K562 (cell line): ENCODE results near the gene DAB1. TPM values are rescaled to one million over a fixed set of nuclear protein-coding genes. Genes with fewer than 3 reads are reported as not detected.

ENCODE experiments used
- ATAC-seq: fragments of 200-7000 bp; cut with Tn5 transposase; 3 replicates; pipeline ENCODE4 v1.9.1; 2020; ENCODE audit warnings: moderate library complexity
- BruUV-seq: library from RNA; stranded (reverse); fragments of 400-500 nt; replicated peaks from 2 replicates; lab custom pipeline; 2021; lab: Mats Ljungman, UMichigan
- CTCF ChIA-PET: fragments of 300-600 bp; formaldehyde crosslinking; extraction: SDS; loops from one replicate; lab custom pipeline; 2021; ENCODE audit warnings: low intra/inter-chr PET ratio; lab: Yijun Ruan, JAX
- POLR2A ChIA-PET: fragments of 300-600, 350-650 bp; sonication (Branson Sonifier 250); formaldehyde crosslinking; extraction: SDS; loops from one replicate; lab custom pipeline; 2021; ENCODE audit warnings: antibody characterized with exemption, inconsistent platforms; lab: Yijun Ruan, JAX
- DNase-seq, 4 experiments: peaks; one replicate each; pipeline versions ENCODE4 v3.0.0 to v3.0.0-alpha.2; 2011 to 2018; ENCODE audit warnings: low spot score in 3 of 4, mixed read lengths in 3 of 4; ENCODE audit errors: extremely low read depth in 1 of 4
- FAIRE-seq: peaks from 2 replicates; lab custom pipeline; 2011; peaks lifted over from hg19 to GRCh38; lab: Jason Lieb, UNC
- H2AFZ ChIP-seq: 2 replicates; pipeline ENCODE4 v1.6.0; 2011; ENCODE audit warnings: low read depth, low read length, control low read depth, inconsistent platforms
- H3K27ac ChIP-seq: fragments of 200-600 bp; 3 replicates; pipeline ENCODE4 v1.8.0; 2011; ENCODE audit warnings: low read depth, mild to moderate bottlenecking, control low read depth, inconsistent platforms, low read length, moderate library complexity, mixed read lengths; ENCODE audit errors: extremely low read depth
- H3K27me3 ChIP-seq, 2 experiments: fragments of 300-600 bp in 1 of 2; 2 replicates in 1 of 2; 3 replicates in 1 of 2; pipeline versions ENCODE4 v1.6.0 to v1.8.0; 2011; ENCODE audit warnings: inconsistent platforms in 2 of 2, low read length in 2 of 2, mild to moderate bottlenecking in 1 of 2, mixed read lengths in 1 of 2, moderate library complexity in 1 of 2; ENCODE audit not compliant: control insufficient read depth in 2 of 2, insufficient read depth in 2 of 2
- H3K36me3 ChIP-seq: fragments of 300-600 bp; 3 replicates; pipeline ENCODE4 v1.8.0; 2011; ENCODE audit warnings: mild to moderate bottlenecking, low read length, inconsistent platforms; ENCODE audit not compliant: control insufficient read depth, insufficient read depth
- H3K4me1 ChIP-seq, 2 experiments: fragments of 200-600 bp in 1 of 2; replicated peaks in 1 of 2; 2 replicates in 1 of 2; 3 replicates in 1 of 2; pipeline versions ENCODE4 v1.5.1 to v1.8.0; 2011; ENCODE audit warnings: inconsistent platforms in 2 of 2, low read length in 2 of 2, mild to moderate bottlenecking in 1 of 2, mixed read lengths in 1 of 2, moderate library complexity in 1 of 2; ENCODE audit not compliant: control insufficient read depth in 2 of 2, insufficient read depth in 2 of 2
- H3K4me2 ChIP-seq: 2 replicates; pipeline ENCODE4 v1.6.1; 2011; ENCODE audit warnings: low read length, control low read depth, inconsistent platforms, mixed read lengths; ENCODE audit not compliant: insufficient read depth
- H3K4me3 ChIP-seq: fragments of 200-600 bp; sonication (generic), shearing (Covaris generic); 2 replicates; pipeline ENCODE4 v1.5.1; 2016; ENCODE audit warnings: control low read depth, inconsistent platforms
- H3K79me2 ChIP-seq: fragments of 200-600 bp; 3 replicates; pipeline ENCODE4 v1.8.0; 2011; ENCODE audit warnings: low read length, inconsistent platforms; ENCODE audit not compliant: control insufficient read depth, insufficient read depth
- H3K9ac ChIP-seq, 2 experiments: 2 replicates each; pipeline versions ENCODE4 v1.6.0 to v1.6.1; 2011; ENCODE audit warnings: low read depth in 2 of 2, low read length in 2 of 2, control low read depth in 1 of 2, inconsistent platforms in 1 of 2, mild to moderate bottlenecking in 1 of 2, mixed read lengths in 1 of 2; ENCODE audit not compliant: insufficient read depth in 1 of 2
- H3K9me1 ChIP-seq: one replicate; pipeline ENCODE4 v1.6.0; 2011; ENCODE audit warnings: inconsistent platforms, mild to moderate bottlenecking, low read length, moderate library complexity; ENCODE audit not compliant: control insufficient read depth, insufficient read depth
- H3K9me3 ChIP-seq: replicated peaks from 2 replicates; pipeline ENCODE4 v1.5.1; 2011; ENCODE audit warnings: low read depth, low read length, inconsistent platforms; ENCODE audit not compliant: control insufficient read depth, insufficient read depth
- H4K20me1 ChIP-seq: replicated peaks from 2 replicates; pipeline ENCODE4 v1.6.1; 2011; ENCODE audit warnings: low read length, inconsistent platforms, mixed read lengths; ENCODE audit not compliant: control insufficient read depth, insufficient read depth
- ATF7 ChIP-seq: fragments of 450-650 bp; IDR thresholded peaks from 2 replicates; pipeline ENCODE4 v1.7.1; 2014; ENCODE audit warnings: mild to moderate bottlenecking, moderate library complexity
- BMI1 ChIP-seq: fragments of 150-350 bp; IDR thresholded peaks from 2 replicates; pipeline ENCODE4 v1.6.1; 2014; ENCODE audit warnings: low read length
- CCNT2 ChIP-seq: IDR thresholded peaks from 2 replicates; pipeline ENCODE4 v1.6.1; 2011; ENCODE audit warnings: borderline replicate concordance, low read depth, mild to moderate bottlenecking, moderate library complexity, mixed read lengths, low read length; ENCODE audit not compliant: insufficient read length; ENCODE audit errors: extremely low read depth
- HDAC6 ChIP-seq: IDR thresholded peaks from 2 replicates; pipeline ENCODE4 v1.6.1; 2012; ENCODE audit warnings: low read depth, mild to moderate bottlenecking, control low read depth, inconsistent platforms, low read length, moderate library complexity
- HIVEP1 ChIP-seq: fragments of 250-450 bp; sonication (Bioruptor Pico); IDR thresholded peaks from 2 replicates; pipeline ENCODE4 v1.4.0; 2020; ENCODE audit warnings: mild to moderate bottlenecking
- NEUROD1 ChIP-seq: fragments of 150-350 bp; IDR thresholded peaks from 2 replicates; pipeline ENCODE4 v1.6.1; 2014; ENCODE audit warnings: borderline replicate concordance, low read length, low read depth; ENCODE audit not compliant: partially characterized antibody
- PPARD ChIP-seq: fragments of 250-450 bp; sonication (Bioruptor Pico); IDR thresholded peaks from 2 replicates; pipeline ENCODE4 v1.8.0; 2022; ENCODE audit warnings: inconsistent platforms, mild to moderate bottlenecking, moderate library complexity
- RBM17 ChIP-seq: fragments of 200-400 bp; formaldehyde crosslinking; IDR thresholded peaks from 2 replicates; pipeline ENCODE4 v1.6.1; 2017; ENCODE audit warnings: low read depth, mild to moderate bottlenecking, low read length, borderline replicate concordance
- WGBS: fragments of 100-300 bp; shearing (Covaris generic); methylation state at CpG from one replicate; pipeline ENCODE4 v1.1.6; 2016; ENCODE audit warnings: low coverage, mixed read lengths; ENCODE audit not compliant: insufficient coverage; ENCODE audit errors: missing lambda C conversion rate; 5-methylcytosine and 5-hydroxymethylcytosine counted together
- in situ Hi-C: fragments of 300-500 bp; cut with MboI; formaldehyde crosslinking; loops from 4 replicates; pipeline ENCODE4 v1.15.0; 2018; ENCODE audit warnings: inconsistent platforms, mixed read lengths
- intact Hi-C: fragments of 100-400 bp; cut with micrococcal nuclease; formaldehyde crosslinking; loops from 2 replicates; pipeline ENCODE4 v1.14.2; 2022
- polyA plus RNA-seq, 8 experiments: library from polyadenylated mRNA; depleted of rRNA in 4 of 8; stranded (reverse) in 5 of 8; unstranded in 3 of 8; fragments of >200 nt; fragmentation: Nextera tagmentation in 2 of 8; fragmentation: Illumina TruSeq in 1 of 8; extraction: Ambion mirVana in 2 of 8; extraction: Trizol in 1 of 8; gene quantifications; 2 replicates each; pipeline versions ENCODE4 v1.2.1 to v1.2.3, GENCODE V29; 2011 to 2014; ENCODE audit warnings: inconsistent platforms in 1 of 8, missing spikeins in 1 of 8
- total RNA-seq, 7 experiments: library from RNA; depleted of rRNA in 6 of 7; stranded (reverse); fragments of >200 nt in 6 of 7; fragmentation: Illumina TruSeq in 2 of 7; extraction: Trizol in 2 of 7; gene quantifications; 2 replicates each; pipeline versions ENCODE4 v1.2.1 to v1.2.3, GENCODE V29; 2011 to 2021; ENCODE audit warnings: low replicate concordance in 1 of 7
- TF ChIP-seq, protein P1 (sequence below): fragments of 250-450 bp; sonication (Bioruptor Pico); IDR thresholded peaks from 2 replicates; pipeline ENCODE4 v1.4.0; 2020; ENCODE audit warnings: mild to moderate bottlenecking, moderate library complexity
- TF ChIP-seq, protein P2 (sequence below): fragments of 250-450 bp; sonication (Bioruptor Pico); IDR thresholded peaks from 2 replicates; pipeline ENCODE4 v1.5.0; 2021
- TF ChIP-seq, protein P3 (sequence below): fragments of 250-450 bp; sonication (Bioruptor Pico); IDR thresholded peaks from 2 replicates; pipeline ENCODE4 v1.9.0; 2021; ENCODE audit warnings: mild to moderate bottlenecking
- TF ChIP-seq, protein P4 (sequence below): fragments of 250-450 bp; sonication (Bioruptor Pico); IDR thresholded peaks from 2 replicates; pipeline ENCODE4 v1.4.0; 2020; ENCODE audit warnings: mild to moderate bottlenecking
- TF ChIP-seq, protein P5 (sequence below): fragments of 450-650 bp; IDR thresholded peaks from 2 replicates; pipeline ENCODE4 v1.6.1; 2017; ENCODE audit warnings: mild to moderate bottlenecking, moderate library complexity
- TF ChIP-seq, protein P6 (sequence below): fragments of 250-450 bp; sonication (Bioruptor Pico); IDR thresholded peaks from 2 replicates; pipeline ENCODE4 v1.8.0; 2021; ENCODE audit warnings: mild to moderate bottlenecking, moderate library complexity

DAB1 gene
- total and polyA plus RNA-seq, 9 of the 15 experiments (the other 6 are each of a cell fraction or from before 2014, with no cell fraction given) = not detected

DNA sequence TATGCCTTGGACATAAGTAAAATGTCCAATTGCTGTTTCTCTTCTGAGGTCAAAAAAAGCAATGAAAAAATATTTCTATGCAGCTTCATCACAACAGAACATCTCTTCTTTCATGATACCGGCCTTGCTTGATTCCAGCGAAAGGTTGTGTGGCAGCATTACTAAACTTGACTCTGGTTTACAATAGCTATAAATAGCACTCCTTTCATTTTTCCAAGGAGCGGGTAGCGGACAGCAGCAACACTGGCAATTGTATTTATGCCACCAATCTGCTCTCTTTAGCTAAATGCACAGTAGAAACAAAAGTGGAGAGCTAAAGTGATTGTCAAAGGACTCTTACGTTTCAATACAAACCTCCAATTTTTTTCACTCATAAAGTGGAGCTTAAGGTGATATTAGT, 7.5 kb upstream of the DAB1 start:
- H3K4me2 ChIP-seq = no peak overlapping the region
- H3K79me2 ChIP-seq = no peaks in the 10 kb centered on the region
- H2AFZ ChIP-seq = no peak overlapping the region
- ChIA-PET POLR2A (interaction anchor here (0.6 kb wide), 1 partner anchor 685 kb away, joined by 4 read pairs; no protein-coding TSS in a partner anchor), CTCF (no interaction called here)
- no peak overlapping the region for H3K9ac ChIP-seq
- in situ Hi-C loops (no loop called here), intact Hi-C loops (no loop called here)
- no peaks in the 10 kb centered on the region; a peak in 1 of 5 replicates for H3K27me3 ChIP-seq
- no peak for DNase-seq
- ATAC-seq = no peak
- WGBS = 1% methylated on average over 5 of the region's 5 CpGs
- H4K20me1 ChIP-seq = no peaks in the 10 kb centered on the region
- no peaks in the 10 kb centered on the region for H3K9me1 ChIP-seq
- no TSS peak for BruUV-seq
- FAIRE-seq = no peak
- no peaks in the 10 kb centered on the region for H3K9me3 ChIP-seq
- H3K27ac ChIP-seq = no peak overlapping the region
- no peak overlapping the region for H3K4me3 ChIP-seq
- no peaks in the 10 kb centered on the region for H3K36me3 ChIP-seq
- H3K4me1 ChIP-seq = no peaks in the 10 kb centered on the region
- TF ChIP-seq, protein P1, sequence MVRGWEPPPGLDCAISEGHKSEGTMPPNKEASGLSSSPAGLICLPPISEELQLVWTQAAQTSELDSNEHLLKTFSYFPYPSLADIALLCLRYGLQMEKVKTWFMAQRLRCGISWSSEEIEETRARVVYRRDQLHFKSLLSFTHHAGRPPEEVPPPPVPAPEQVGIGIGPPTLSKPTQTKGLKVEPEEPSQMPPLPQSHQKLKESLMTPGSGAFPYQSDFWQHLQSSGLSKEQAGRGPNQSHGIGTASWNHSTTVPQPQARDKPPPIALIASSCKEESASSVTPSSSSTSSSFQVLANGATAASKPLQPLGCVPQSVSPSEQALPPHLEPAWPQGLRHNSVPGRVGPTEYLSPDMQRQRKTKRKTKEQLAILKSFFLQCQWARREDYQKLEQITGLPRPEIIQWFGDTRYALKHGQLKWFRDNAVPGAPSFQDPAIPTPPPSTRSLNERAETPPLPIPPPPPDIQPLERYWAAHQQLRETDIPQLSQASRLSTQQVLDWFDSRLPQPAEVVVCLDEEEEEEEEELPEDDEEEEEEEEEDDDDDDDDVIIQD (CRISPR knock-in tag) = no peak
- no peak for TF ChIP-seq CCNT2
- TF ChIP-seq RBM17 = no peak
- no peak for TF ChIP-seq NEUROD1
- TF ChIP-seq HDAC6 = no peak
- TF ChIP-seq, protein P2, sequence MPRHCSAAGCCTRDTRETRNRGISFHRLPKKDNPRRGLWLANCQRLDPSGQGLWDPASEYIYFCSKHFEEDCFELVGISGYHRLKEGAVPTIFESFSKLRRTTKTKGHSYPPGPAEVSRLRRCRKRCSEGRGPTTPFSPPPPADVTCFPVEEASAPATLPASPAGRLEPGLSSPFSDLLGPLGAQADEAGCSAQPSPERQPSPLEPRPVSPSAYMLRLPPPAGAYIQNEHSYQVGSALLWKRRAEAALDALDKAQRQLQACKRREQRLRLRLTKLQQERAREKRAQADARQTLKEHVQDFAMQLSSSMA = no peak
- no peak for TF ChIP-seq ATF7
- TF ChIP-seq, protein P3, sequence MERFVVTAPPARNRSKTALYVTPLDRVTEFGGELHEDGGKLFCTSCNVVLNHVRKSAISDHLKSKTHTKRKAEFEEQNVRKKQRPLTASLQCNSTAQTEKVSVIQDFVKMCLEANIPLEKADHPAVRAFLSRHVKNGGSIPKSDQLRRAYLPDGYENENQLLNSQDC (CRISPR knock-in tag) = no peak
- TF ChIP-seq, protein P4, sequence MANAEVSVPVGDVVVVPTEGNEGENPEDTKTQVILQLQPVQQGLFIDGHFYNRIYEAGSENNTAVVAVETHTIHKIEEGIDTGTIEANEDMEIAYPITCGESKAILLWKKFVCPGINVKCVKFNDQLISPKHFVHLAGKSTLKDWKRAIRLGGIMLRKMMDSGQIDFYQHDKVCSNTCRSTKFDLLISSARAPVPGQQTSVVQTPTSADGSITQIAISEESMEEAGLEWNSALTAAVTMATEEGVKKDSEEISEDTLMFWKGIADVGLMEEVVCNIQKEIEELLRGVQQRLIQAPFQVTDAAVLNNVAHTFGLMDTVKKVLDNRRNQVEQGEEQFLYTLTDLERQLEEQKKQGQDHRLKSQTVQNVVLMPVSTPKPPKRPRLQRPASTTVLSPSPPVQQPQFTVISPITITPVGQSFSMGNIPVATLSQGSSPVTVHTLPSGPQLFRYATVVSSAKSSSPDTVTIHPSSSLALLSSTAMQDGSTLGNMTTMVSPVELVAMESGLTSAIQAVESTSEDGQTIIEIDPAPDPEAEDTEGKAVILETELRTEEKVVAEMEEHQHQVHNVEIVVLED (CRISPR knock-in tag) = no peak
- TF ChIP-seq, protein P5, sequence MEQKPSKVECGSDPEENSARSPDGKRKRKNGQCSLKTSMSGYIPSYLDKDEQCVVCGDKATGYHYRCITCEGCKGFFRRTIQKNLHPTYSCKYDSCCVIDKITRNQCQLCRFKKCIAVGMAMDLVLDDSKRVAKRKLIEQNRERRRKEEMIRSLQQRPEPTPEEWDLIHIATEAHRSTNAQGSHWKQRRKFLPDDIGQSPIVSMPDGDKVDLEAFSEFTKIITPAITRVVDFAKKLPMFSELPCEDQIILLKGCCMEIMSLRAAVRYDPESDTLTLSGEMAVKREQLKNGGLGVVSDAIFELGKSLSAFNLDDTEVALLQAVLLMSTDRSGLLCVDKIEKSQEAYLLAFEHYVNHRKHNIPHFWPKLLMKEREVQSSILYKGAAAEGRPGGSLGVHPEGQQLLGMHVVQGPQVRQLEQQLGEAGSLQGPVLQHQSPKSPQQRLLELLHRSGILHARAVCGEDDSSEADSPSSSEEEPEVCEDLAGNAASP = no peak
- no peak for TF ChIP-seq HIVEP1
- TF ChIP-seq BMI1 = no peak
- TF ChIP-seq PPARD (CRISPR knock-in tag) = no peak
- TF ChIP-seq, protein P6, sequence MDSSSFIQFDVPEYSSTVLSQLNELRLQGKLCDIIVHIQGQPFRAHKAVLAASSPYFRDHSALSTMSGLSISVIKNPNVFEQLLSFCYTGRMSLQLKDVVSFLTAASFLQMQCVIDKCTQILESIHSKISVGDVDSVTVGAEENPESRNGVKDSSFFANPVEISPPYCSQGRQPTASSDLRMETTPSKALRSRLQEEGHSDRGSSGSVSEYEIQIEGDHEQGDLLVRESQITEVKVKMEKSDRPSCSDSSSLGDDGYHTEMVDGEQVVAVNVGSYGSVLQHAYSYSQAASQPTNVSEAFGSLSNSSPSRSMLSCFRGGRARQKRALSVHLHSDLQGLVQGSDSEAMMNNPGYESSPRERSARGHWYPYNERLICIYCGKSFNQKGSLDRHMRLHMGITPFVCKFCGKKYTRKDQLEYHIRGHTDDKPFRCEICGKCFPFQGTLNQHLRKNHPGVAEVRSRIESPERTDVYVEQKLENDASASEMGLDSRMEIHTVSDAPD = no peak
